Activated CD4-positive, alpha-beta T cell treated with anti-CD3 and anti-CD28 coated beads, Interleukin-2, Interleukin-4, amounts not matched to agents 100 ng/mL and 50 ng/mL, durations not matched to agents 16 hours and 8 hours (primary cell): ENCODE measurements around the gene CFDP1.

Experiments used
- DNase-seq: peaks from one replicate; pipeline ENCODE4 v3.0.0-alpha.2; 2020; ENCODE audit warnings: low spot score

CFDP1 gene

DNA sequence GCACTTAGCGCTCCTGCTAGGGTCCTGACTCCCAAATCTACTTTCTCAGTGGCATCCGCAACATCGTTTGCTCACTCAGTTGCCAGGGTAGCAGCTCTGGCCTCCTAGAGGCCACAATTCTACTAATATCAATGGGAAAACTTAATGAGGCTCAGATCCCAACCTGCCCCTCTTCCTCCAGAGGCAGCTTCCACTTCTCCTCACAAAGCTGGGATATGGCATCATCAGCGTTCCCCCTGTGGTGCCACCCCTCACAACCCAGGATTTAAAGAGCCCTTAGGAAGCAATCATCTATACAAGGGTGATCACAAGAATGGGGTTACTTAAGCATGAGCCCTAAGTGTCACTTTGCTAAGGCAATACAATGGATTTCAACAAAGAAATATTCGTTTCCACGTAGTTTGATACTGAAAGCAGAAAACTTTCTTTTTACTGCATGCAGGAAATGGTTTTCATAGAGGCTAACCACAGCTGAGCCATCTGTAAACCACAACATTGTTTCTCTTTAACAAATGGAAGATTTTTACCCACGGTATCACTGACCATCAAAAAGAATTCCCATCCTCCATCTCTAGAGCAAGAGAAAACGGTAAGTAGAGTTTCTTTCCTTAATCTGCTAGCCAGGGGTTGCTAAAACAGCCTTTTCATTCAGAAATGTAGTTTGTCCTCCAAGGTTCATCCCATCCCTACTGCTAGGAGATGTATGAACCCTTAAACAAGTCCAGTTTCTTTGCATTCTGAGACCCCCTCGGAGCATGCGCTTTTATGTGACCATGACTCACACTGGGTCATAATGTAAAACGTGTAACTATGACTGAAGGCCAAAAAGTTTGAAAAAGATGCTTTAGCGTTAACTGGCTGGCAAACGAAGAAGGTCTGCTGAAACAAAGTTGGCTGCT lies 113.5 kb downstream of the CFDP1 start:
- DNase-seq: peak; percentile 46

DNA sequence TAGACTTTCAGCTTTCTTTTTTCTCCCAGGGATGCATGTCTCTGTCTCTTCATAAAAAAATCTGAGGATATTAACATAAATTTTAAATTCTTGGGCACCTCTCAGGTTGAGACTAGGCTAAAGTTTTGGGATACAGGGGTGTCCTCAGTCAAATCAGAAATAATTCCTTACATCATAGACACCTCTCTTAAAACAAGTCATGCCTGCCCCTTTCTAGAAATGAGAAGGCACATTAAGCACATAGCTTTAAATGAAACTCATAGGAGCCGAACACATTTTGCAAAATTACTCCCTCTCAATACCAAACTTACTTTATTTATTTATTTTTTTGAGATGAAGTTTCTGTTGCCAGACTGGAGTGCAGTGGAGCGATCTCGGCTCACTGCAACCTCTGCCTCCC lies 114.6 kb downstream of the CFDP1 start:
- no peak for DNase-seq

DNA sequence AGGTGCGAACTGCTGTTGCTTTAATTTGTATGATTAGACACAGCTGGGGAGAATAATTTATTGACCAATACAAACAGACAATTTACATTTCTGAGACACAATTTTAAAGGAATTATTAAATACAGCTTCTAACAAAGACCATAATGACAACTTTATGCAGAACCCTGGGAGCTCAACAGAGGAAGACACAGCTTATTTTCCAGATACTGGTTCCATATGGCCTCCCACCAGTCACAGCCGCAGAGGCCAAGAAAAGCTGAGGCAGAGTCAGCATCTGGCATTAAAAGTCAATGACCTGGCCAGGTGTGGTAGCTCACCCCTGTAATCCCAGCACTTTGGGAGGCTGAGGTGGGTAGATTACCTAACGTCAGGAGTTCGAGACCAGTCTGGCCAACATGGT lies 115.8 kb downstream of the CFDP1 start:
- no peak for DNase-seq

DNA sequence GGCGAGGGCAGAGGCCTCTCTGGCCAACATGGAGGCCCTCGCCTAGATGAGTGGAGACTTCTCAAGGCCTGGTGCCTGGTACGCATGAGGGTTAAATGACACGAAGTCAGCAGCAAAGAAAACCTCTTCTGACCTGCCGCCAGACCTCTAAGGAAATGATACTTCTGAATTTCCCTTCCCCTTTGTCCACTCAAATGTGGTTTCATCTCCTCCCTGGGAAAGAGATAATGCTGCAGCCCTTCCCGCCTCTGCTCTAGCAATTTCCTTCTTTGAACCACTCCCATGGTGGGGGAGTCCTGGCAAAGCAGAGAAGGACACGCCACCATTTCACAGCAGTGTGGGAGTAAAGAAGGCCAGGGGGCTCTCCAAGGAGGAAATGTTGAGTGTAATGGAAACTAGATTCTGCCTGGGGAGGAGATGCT lies 116.2 kb downstream of the CFDP1 start:
- no peak for DNase-seq

DNA sequence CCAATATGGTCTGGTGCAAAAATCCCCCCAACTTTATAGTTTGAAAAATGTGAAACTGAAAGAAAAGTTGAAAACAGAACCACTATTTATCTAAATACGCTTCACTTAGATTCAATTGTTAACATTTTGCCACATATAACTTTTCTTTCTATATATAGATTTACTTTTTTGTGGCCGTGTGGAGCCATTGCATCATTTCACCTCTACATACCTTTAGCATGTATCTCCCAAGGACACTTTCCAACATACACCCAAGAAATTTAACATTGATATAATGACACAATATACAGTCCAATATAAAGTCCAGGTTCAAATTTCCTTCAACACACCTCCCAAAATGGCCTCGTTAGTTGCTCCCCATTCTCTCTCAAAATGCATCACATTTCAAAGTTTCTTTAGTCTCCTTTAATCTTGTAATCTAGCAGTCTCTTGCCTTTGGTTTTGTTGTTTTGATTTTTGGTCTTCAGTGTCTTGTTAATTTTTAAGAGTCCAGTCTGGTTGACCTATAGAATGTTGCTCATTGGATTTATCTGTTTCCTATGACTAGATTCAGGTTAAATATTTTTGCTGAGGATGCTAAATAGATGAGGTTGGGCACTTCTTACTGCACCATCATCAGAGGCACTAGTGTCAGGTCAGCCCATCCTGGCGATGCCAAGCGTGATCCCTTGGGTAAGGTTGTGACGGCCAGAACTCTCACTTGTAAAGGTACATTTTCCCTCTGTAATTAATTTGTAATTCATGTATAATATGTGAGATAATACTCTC lies 117.6 kb downstream of the CFDP1 start:
- DNase-seq: no peak

DNA sequence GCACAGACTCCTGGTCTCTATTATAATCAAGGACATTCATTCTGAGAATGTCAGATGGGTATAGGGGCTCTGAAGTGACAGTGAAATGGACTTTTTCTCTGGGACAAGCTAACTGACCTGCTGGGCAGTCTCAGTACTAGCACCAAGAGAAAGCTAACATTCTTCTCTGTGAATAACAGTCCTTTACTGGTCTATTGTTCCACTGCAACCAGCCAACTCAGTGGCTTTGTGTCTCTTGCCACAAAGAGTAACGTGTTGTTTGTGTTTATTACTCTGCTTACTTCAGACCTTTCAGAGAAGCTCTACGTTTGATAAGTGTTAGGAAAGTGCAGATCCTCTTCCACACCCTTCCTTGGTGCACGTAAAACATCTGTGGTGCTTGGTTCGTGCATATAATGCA lies 120.4 kb downstream of the CFDP1 start:
- no peak for DNase-seq

DNA sequence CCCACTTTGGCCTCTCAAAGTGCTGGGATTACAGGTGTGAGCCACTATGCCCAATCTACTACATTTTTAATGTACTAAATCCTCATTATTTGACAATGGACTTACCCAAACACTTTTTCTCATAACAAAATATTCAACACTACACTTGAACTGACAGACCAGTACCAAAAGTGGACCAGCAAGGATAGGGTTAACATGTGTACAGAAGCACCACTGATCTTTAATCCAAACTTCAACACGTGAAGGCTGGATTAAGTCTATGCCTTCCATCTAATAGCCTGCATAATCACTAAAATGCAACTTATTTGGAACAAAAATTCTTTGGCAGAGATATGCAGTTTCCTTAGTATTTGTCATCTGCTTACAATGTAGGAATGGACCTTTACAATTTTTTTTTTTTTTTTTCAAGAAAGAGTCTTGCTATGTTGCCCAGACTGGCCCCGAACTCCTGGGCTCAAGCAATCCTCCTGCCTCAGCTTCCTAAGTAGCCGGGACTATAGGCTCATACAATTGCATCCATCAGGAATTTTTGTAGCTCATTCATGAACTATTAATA lies 121.8 kb downstream of the CFDP1 start:
- DNase-seq: no peak

DNA sequence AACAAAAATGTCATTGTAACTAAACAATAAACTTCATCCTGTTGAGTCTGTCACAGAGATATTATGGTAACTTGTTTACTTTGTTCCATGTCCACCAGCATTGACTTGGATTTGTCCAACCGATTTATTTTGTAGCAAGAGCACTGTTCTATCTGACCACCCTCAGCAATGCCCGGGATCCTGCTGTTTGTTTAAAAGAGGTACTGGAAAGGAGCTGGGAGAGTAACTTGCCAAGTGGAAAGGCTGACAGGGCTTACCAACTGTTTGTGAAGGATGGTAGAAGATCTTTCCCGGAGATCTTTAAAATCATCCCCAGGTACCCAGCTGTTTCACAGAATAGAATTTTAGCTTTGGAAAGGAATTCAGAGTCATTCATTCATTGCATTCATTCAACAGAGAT lies 122.8 kb downstream of the CFDP1 start:
- DNase-seq: no peak

DNA sequence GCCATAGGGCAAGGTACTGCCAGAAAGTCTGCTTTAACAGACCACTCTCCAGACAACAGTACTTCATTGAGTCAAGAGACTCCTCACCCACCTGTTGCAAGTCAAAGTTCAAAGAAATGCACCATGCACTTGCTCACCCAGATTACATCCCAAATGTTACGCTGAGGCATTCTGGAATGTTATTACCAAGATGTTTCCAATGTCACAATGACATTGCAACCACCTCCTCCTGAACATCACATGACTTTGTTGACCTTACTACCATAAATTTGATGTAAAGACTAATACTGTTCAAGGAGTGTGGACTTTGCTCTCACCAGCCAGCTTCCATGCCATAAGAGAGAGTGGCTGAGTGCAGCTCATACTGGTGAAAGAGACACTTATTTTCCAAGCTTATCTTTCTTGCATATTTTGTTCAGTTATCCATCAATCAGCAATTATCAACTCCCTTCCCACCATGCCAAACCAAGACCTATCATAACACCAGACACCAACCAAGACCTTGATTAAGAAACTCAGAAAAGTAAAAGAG lies 123.3 kb downstream of the CFDP1 start:
- no peak for DNase-seq

DNA sequence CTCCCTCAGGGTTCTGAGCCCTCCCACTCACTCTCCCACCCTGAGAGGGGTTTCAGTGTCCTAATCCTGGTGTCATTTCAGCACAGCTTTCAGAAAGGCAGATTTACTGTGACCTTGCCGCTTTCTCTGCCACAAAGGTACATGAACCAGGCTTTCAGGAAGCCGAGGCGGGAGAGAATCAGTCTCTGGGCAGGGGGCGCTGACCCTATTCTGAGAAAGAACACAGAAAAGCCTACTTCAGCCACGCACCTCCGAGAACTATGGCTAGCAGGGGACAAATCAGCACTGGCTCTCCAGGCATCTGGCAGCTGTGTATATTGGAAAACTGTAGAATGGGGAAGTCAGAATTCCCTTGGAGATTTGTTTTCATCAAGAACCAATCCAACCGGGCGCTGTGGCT lies 124.1 kb downstream of the CFDP1 start:
- DNase-seq: no peak

DNA sequence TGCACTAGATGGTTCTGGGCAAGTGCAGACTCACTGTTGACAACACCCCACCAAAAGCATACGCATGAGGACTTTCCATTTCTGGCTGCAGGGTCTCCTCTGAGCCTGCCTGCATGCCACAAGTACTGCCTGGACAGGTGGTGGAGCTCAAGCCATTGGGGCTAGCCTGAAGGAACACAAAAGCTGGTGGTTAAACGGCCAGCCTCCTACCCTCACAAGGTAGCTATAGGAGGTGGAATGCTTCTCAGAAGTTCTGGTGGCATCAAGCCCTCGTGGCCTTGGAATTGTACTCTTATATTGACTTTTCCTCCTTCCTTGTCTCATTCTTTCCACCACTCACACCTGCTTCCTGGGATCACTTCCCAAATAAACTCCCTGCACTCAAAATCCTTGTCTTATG lies 125.3 kb downstream of the CFDP1 start:
- no peak for DNase-seq

DNA sequence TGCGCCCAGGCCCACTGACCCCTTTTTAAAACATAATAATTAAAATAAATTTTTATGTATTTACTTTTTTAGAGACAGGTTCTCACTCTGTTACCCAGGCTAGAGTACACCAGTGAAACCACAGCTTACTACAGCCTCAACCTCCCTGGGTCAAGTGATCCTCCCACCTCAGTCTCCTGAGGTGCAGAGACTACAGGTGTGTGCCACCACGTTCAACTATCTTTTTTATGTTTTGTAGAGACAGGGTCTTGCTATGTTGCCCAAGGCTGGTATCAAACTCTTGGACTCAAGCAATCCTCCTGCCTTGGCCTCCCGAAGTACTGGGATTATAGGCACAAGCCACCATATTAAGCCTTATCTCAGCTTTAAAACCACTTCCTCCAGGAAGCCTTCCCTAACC lies 125.8 kb downstream of the CFDP1 start:
- no peak for DNase-seq

DNA sequence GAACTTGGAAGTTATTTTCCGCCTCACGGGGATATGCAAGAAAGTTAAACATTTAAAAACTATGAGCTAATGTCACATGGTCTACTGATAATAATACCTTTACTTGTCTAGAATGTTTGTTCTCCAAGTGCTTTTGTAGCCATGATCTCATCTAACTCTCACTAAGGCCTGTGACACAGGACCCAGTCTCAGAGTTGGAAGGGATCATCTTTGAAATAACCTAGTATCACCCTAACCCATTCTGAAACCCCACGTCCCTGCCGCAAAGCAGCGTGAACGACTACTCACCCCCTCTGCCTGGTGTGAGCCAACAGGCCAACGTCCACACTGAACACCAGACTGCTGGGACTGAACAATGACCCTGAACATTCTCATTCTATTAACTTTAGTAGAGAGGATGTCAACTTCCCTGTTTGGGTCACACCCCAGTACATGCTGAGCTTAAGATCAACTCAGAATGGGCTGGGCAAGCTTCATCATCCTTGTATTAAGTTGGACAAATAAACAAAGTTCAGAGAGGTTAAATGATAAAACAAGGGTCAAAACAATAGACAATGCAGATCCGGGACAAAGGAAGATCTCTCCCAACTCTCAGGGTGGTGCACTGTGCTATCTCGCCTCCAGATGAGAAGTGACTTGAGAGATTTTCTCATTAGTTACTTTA lies 127.1 kb downstream of the CFDP1 start:
- DNase-seq: no peak

DNA sequence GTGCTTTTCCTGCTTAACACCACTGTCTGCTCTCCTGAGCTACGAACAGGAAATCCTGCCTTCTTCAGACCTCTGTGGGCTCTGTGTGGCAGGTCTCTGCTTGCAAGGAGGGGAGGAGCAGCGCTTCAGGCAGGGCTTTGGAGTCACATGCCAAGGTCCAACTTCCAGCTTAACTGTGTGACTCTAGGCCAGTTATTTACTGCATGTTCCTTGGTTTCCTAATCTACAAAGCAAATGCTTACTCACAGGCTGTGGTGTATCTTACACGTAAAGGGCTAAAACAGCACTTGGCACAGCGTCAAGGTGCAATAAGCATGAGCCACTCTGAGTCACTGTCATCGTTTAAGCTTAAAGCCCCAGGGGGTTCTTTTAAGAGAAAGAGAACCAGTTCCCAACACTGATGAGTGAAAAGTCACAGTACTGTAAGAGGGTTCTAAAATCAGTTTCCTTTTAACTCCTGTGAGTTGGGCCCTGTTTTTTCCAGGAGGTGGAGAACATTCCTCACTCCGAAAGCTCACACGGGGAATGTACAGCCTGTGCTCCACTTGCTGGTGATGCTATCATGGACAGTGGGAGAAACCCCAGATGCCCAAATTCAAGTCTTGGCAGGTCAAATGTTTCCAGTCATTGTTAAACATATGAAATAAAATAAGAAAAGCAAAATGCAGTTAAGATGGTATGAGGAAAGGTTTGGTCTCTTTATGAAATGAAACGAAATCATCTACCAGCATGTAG lies 127.8 kb downstream of the CFDP1 start:
- peak; percentile 22 for DNase-seq

DNA sequence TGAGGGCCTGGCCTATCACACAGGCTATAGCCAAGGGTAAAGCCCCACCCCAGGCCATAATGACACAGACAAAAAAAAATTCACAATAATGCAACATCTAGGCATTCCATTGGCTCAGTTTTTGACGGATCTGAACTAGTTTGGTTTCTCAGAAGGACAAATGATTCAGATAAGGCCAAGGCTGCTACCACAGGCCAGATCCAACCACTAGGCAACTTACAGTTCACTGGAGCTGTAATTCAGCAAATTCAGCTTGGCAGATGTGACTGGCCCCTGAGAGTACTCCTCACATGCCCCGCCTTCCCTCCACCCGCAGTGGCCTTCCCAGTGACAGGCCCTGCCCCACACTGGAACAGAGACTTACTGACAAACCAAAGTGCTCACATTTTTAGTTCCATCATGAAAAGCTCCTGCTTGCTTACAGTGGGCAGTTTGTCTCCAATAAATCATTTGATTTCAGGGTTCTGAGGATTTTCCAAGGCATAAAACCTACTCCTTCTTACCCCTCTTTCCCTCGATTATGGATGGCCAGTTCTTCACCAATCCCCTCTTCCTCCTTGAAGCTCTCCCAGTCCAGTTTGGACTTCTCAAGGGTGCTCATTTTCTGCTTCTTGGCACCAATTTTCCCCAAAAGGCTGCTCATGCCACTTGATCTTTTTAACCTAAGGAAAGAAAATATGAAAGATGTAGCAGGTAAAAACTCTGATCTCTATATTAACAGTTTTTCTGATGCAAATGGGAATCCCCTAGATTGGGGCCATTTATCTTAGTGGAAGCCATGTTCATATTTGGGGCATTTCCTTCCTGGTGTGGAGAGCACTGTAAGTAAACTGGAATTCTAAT lies 128.6 kb downstream of the CFDP1 start:
- no peak for DNase-seq

DNA sequence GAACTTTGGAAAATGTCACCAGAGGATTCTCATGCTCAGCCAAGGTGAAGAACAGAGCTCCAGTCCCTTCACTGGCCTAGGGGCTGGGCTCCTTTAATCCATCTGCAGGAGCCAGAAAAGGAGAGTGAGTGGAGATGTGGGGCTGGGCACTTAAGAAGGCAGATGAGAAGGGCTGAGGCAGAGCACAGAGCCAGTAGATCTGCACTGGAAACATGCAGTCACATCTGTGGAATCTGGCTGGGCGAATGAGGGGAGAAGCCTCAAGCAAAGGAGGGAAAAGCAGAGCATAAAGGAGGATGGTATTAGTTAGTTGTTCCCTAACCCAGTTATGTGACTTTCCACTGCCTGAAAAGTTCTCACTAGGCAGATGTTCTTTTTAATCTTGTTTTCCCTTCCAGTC lies 131.5 kb downstream of the CFDP1 start:
- DNase-seq: no peak

DNA sequence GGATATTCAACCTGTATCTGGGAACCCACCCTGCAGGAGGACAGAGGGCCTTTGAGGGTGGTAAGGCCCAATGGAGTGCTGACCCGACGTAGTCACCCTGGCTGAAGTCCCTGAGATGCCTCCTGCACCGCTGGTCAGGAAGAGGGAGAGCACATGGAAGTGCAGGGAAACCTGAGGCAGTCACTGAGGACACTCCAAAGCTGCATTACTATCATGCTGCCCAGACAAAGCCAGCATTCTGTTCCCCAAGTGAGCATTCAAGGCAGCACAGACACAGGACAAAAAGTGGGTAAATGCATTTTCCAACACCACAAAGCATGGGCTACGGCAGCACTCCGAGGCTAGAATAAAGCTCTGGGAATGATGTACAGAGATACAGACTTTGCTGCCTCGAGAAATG lies 135.0 kb downstream of the CFDP1 start:
- no peak for DNase-seq

DNA sequence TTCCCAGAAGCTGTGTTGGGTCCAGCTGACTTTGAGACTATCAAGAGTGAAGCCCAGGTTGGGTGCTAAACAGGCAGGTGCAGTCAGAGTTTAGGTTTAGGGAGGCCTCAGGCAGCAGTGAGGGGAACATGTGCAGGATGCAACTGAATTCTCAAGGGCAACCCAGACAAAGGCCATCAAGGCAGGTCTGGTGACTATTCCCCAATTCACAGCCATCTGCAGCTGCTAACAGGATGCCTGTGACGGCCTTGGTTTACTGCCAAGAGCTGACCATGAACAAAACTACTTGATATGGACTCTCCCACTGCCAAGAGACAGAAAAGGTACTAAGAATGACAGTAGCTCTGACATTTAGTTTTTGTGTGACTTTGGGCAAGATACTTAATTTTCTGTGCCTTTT lies 136.7 kb downstream of the CFDP1 start:
- DNase-seq: no peak

DNA sequence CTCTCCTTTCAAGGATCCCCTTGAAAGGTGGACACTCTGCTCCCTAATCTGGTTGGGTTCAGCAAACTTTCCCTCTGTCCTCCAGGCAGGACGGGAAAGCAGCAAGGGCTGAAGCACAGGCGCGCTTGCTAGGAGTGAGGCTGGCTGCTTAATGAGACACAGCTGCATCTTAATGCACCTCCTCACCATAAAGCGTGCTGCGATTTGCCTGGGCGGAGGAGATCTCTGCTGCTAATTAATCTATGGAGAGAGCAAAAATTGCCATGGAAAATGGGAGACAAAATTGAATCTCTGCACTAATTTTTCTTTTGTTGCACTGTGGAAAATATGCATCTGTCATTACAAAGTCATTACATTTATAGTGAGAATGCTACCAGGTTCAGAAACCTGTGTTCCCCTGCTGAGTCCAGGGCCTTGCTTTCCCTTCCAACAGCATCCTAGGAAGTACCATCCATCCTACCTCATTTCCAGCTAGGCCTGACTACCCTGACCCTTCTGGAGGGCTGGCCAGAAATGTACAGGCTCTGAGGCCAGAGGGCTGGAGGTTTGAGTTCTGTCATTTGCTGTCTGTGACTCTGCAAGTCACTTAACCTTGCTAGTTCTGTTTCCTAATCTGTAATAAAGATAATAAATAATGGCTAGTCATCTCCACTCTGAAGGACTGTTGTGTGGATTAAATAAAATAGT lies 138.4 kb downstream of the CFDP1 start:
- DNase-seq: no peak

DNA sequence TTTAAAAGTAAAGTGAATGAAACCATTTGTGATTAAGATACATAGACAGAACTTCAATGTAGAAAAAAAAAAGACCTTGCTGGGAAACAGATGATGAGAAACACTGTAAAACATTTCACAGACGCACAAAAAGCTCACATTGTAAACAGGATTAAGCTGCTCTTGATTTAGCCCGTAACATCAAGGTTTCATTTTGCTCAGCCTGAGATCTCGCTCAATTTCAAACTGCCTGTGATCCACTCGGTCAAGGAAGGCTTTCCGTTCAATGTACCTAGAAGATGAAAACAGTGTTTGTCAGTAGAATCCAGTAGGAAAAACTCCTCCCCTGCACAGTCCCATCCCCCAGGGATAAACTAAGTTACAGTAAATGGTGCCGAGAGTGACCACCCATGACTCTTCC lies 139.5 kb downstream of the CFDP1 start:
- no peak for DNase-seq
